GM19452 (cell line): ENCODE results near the gene PEX26.
A peak's percentile ranks its signal among the peaks of the same experiment; 100 is the strongest.
"Not testable (repeated sequence)": the region's sequence is repeated elsewhere in the genome, so short reads cannot be mapped to it uniquely, and the experiment has no call there.

Source experiments
- ATAC-seq: cut with Tn5 transposase; IDR thresholded peaks from one replicate; pipeline ENCODE4 v1.9.1; 2021; ENCODE audit not compliant: unreplicated experiment

Gene PEX26

GRCh38 chr22:18070556-18071306, 7.1 kb upstream of the PEX26 start:
- ATAC-seq, result no peak

GRCh38 chr22:18071307-18071967, 6.4 kb upstream of the PEX26 start:
- not testable (repeated sequence) for ATAC-seq

GRCh38 chr22:18071968-18072310, 5.9 kb upstream of the PEX26 start:
- no peak for ATAC-seq

DNA sequence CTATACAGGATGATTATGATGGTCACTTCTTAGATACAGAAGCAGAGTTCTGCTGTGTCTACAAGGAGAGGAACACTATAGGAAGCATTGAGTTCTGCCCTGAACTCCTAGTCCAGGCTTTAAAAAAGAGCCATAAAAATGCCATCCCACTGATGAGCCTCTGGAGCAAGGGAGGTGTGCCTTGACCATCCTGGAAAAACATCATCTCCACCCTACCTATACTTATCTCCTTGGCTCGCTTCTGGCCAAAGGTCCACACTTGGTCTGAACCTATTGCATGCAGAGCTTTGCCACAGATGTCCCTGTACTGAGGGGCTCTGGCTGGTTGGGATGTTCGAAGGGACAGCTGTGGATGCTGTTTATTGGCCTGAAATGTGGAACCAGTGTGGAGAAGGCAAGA, 4.3 kb upstream of the PEX26 start:
- no peak for ATAC-seq

DNA sequence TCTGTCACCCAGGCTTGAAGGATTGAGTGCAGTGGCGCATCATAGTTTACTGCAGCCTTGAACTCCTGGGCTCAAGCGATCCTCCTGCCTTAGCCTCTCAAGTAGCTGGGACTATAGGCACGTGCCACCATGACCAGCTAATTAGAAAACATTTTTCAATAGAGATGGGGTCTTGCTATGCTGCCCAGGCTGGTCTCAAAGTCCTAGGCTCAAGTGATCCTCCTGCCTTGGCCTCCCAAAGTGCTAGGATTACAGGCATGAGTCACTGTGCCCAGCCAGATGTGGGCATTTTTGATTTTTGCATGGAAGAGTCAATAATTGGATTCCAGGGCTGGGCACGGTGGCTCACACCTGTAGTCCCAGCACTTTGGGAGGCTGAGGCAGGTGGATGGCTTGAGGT, 3.9 kb upstream of the PEX26 start:
- not testable (repeated sequence) for ATAC-seq

GRCh38 chr22:18075101-18075719, 2.6 kb upstream of the PEX26 start:
- no peak for ATAC-seq

DNA sequence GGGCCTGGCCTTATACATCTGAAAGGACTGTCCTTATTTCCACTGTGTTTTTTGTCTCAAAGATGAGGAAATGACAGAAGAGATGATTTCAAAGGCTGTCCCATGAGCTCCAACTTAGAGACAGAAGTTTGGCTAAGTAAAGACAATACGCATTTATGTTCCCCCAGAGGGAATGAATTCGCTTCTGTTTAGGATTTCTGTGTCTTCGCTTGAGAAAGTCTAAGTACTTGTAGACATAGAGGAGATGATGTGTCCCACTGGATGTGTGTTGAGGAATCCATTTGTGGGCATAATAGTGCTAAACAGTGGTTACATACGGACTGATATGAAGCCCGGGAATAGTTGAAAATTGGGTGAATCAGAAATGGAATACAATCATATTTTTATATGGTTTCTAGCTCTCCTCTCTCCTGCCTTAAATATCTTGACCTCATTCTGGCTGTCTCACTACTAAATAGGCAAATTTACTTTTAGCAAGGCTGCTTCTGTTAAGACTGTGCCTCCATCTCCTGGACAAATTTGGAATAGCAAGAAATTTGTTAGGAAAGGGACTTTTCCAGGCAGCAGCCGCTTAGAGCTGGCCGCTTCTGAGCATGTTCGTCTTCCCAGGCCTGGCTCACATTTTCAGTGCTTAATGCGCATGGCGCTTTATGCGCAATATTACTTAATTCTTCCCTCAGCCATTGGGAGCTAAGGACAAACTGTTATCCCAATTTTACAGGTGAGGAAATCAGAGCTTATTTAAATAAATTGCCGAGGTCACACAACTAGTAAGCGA, 1.9 kb upstream of the PEX26 start:
- no peak for ATAC-seq

DNA sequence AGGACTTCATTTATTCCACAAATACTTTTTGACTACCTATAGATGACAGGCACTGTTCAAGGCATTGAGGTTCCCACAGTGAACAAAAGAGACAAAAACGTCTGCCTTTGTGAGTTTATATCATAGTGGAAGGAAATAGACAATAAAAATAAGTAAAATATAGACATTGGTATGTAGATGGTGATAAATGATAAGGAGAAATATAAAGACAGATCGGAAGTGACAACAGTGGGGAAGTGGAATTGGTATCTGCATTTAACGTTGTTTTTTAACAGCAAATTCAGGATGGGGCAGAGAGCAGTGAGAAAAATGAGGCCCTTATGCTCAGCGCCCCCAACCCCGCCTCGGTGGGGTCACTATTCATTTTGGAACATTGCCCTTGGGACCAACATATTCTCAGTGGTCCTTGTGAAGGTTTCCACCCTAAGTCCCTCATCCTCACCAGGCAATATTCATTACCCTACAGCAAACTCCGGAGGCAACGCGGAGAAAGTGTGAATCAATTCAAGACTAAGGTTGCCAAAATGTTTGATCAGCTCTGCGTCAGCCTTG, 627 bp upstream of the PEX26 start:
- peak; percentile 16 for ATAC-seq

- peak; percentile 24 for ATAC-seq
Observed at GRCh38 chr22:18078329-18079041, 695 bp downstream of the PEX26 start.

DNA sequence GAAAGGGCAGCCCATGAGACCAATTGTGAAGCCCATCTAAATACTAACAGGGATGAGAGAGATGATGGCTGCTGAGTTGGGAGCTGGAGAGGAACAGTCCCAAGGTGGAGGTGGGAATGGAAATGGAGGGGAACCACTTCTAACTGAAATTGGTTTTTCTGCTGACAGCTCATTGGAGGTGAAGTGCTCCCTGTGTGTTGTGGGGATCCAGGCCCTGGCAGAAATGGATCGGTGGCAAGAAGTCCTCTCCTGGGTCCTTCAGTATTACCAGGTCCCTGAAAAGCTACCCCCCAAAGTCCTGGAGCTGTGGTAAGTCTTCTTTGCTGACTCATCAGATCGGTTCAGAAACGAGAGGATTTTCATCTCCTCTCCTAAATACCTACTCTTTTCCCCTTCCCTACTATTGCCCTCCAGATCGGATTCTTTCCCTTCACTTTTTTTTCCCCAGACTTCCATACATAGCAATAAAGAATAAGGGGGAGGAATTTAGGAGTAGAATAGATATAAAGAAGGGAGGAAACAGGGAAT, 2.0 kb downstream of the PEX26 start:
- no peak for ATAC-seq

DNA sequence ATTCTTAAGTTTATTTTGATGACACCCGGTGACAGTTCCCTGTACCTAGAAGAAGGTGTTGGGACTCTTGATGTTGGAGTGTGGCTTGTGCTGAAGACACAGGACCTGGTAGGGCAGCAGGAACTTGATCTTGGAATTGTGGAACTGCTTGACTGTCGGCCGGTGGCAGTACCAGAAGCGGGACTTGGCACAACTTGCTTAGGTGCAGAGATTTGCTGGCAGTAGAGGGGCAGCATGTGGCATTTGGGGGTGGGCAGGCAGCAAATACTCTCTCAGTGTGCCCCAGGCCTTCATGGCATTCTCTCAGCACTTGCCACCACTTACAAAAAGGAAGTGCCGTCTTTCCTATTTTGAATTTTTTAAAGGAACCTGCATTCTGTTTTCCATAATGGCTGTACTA, 3.6 kb downstream of the PEX26 start:
- no peak for ATAC-seq

DNA sequence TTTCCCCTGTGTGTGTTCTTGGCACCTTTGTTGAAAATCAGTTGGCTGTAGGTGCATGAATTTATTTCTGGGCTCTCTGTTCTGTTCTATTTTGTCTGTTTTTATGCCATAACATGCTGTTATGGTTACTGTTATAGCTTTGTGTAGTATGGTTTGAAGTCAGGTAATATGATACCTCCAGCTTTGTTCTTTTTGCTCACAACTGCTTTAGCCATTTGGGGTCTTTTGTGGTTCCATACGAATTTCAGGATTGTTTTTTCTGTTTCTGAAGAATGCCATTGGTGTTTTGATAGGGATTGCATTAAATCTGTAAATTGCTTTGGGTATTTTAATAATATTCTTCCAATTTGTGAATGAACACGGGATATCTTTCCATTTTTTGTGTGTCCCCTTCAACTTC, 4.7 kb downstream of the PEX26 start:
- ATAC-seq, result no peak

DNA sequence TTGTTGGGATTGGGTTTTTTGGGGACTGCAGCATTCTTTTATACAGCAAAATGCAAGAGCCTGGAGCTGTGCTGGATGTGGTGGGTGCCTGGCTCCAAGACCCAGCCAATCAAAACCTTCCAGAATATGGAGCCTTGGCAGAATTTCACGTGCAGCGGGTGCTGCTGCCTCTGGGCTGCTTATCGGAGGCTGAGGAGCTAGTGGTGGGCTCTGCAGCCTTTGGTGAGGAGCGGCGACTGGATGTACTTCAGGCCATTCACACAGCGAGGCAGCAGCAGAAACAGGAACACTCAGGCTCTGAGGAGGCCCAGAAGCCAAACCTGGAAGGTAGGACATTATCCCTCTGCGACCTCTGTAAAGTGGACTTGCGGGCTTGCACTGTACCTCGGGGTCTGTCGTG, 5.6 kb downstream of the PEX26 start:
- ATAC-seq, result no peak

- ATAC-seq, result no peak
Observed at GRCh38 chr22:18085188-18085587, 7.4 kb downstream of the PEX26 start.

GRCh38 chr22:18087350-18087855, 9.6 kb downstream of the PEX26 start:
- ATAC-seq, result no peak

- ATAC-seq, result no peak
Observed at GRCh38 chr22:18088825-18089568, 11.2 kb downstream of the PEX26 start.

DNA sequence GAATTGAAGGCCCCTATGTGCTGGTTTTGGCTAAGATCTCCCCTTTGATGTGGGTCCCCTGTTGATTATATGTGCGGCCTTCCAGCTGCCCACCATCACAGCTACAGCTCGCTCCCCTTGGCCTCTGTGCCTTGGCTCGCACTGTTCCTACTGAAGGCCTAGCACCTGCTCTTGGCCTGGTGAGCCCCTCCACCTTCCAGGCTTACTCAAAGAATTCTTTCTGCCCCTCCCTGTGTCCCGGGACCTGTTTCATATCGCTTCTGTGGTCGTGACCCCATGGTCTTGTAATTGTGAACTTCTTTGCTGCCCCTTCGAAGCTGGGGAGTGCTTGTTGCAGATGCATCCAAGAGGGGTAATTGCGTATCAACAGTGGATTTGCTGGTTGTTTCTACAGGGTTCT, 12.5 kb downstream of the PEX26 start:
- ATAC-seq, result no peak

GRCh38 chr22:18091478-18091877, 13.7 kb downstream of the PEX26 start:
- ATAC-seq, result no peak

- no peak for ATAC-seq
Observed at GRCh38 chr22:18091916-18092526, 14.2 kb downstream of the PEX26 start.
